Body of pancreas (tissue), 4 donors: Measurements from ENCODE around the gene KRT74. TPM values are rescaled to one million over a fixed set of nuclear protein-coding genes. Genes with fewer than 3 reads are reported as not detected.

Experiments used
- ATAC-seq: fragments of 150-250 bp; one replicate; pipeline ENCODE4 v1.9.1; 2016
- DNase-seq, 4 donors: peaks; one replicate each; pipeline ENCODE4 v3.0.0-alpha.2; 2019
- H3K27ac ChIP-seq, 4 donors: fragments of 200-600 bp; sonication (generic); 1 replicate in 3 of 4; 2 replicates in 1 of 4; pipeline versions ENCODE4 v1.5.1 to v1.6.1; 2016 to 2019; ENCODE audit warnings: mild to moderate bottlenecking in 1 of 4, mixed read lengths in 1 of 4, moderate library complexity in 1 of 4
- H3K27me3 ChIP-seq, 2 donors: fragments of 200-600 bp; sonication (generic); one replicate each; pipeline ENCODE4 v1.6.0; 2016; ENCODE audit warnings: mild to moderate bottlenecking in 1 of 2
- H3K36me3 ChIP-seq, 2 donors: fragments of 200-600 bp; sonication (generic); replicated peaks in 1 of 2; 2 replicates each; pipeline ENCODE4 v1.5.1; 2016; ENCODE audit warnings: low read depth in 2 of 2; ENCODE audit not compliant: insufficient read depth in 1 of 2
- H3K4me1 ChIP-seq: fragments of 200-600 bp; sonication (generic); one replicate; pipeline ENCODE4 v1.6.0; 2016
- H3K4me3 ChIP-seq, 2 donors: fragments of 200-600 bp; sonication (generic); 1 replicate in 1 of 2; 2 replicates in 1 of 2; pipeline ENCODE4 v1.5.1; 2016 to 2019
- H3K9me3 ChIP-seq, 3 donors: fragments of 200-600 bp; sonication (generic); 1 replicate in 2 of 3; 2 replicates in 1 of 3; pipeline ENCODE4 v1.5.1; 2016
- CTCF ChIP-seq, 7 experiments: fragments of 450-650 bp in 4 of 7; fragments of 200-600 bp in 3 of 7; sonication (generic) in 3 of 7; IDR thresholded peaks; one replicate each; pipeline ENCODE4 v1.5.1; 2016 to 2019; ENCODE audit warnings: antibody characterized with exemption in 7 of 7
- POLR2A ChIP-seq, 3 donors: fragments of 450-650 bp; IDR thresholded peaks; one replicate each; pipeline ENCODE4 v1.6.1; 2016; ENCODE audit warnings: antibody characterized with exemption in 3 of 3, mild to moderate bottlenecking in 2 of 3
- WGBS, 2 donors: methylation state at CpG; one replicate each; pipeline ENCODE4 v1.1.5; 2017; 5-methylcytosine and 5-hydroxymethylcytosine counted together
- intact Hi-C: fragments of 100-400 bp; cut with DNase I; formaldehyde crosslinking; loops from one replicate; pipeline ENCODE4 v1.15.1; 2023
- total RNA-seq, 2 donors: library from RNA; depleted of rRNA; stranded (reverse); fragments of >200 nt; gene quantifications; one replicate each; pipeline ENCODE4 v1.1.0, GENCODE V29; 2016

Gene KRT74
- total RNA-seq, 2 donors from 2014 or later = not detected

GRCh38 chr12:52575256-52575655 lies 1.6 kb upstream of the KRT74 start:
- Histone ChIP-seq H3K4me3 (no peak overlapping the region), H3K27me3 (no peaks in the 10 kb centered on the region), H3K9me3 (no peaks in the 10 kb centered on the region), H3K4me1 (no peaks in the 10 kb centered on the region), H3K36me3 (no peaks in the 10 kb centered on the region), H3K27ac (no peak overlapping the region)
- DNase-seq (no peak), ATAC-seq (no peak)
- TF ChIP-seq POLR2A (IDR thresholded peaks at IDR 0.05) (no peak), CTCF (IDR thresholded peaks at IDR 0.05) (no peak)
- intact Hi-C loops = no loop called here
- 74 to 85% methylated on average over 8 to 9 of the region's 9 CpGs for WGBS, 2 donors

- no peaks in the 10 kb centered on the region for H3K27me3 ChIP-seq
- H3K4me3 ChIP-seq = no peak overlapping the region
- no peak for TF ChIP-seq POLR2A (IDR thresholded peaks at IDR 0.05)
- no peak for TF ChIP-seq CTCF (IDR thresholded peaks at IDR 0.05)
- 91 to 92% methylated on average over 10 to 14 of the region's 15 CpGs for WGBS, 2 donors
- ATAC-seq (no peak), DNase-seq (no peak)
- no peak overlapping the region for H3K27ac ChIP-seq
- no peaks in the 10 kb centered on the region for H3K4me1 ChIP-seq
- no peaks in the 10 kb centered on the region for H3K36me3 ChIP-seq
- H3K9me3 ChIP-seq = no peaks in the 10 kb centered on the region
- intact Hi-C loops = no loop called here
Measured at GRCh38 chr12:52573306-52573705, 337 bp downstream of the KRT74 start.

GRCh38 chr12:52570511-52570910 lies 3.1 kb downstream of the KRT74 start:
- Histone ChIP-seq H3K36me3 (no peaks in the 10 kb centered on the region), H3K4me3 (no peak overlapping the region), H3K4me1 (no peaks in the 10 kb centered on the region), H3K9me3 (no peaks in the 10 kb centered on the region), H3K27me3 (no peaks in the 10 kb centered on the region), H3K27ac (no peak overlapping the region)
- WGBS, 2 donors = 58 to 87% methylated on average over 5 to 10 of the region's 10 CpGs
- intact Hi-C loops = no loop called here
- ATAC-seq = no peak
- no peak for DNase-seq
- TF ChIP-seq CTCF (IDR thresholded peaks at IDR 0.05) (no peak), POLR2A (IDR thresholded peaks at IDR 0.05) (no peak)

- Histone ChIP-seq H3K4me1 (no peaks in the 10 kb centered on the region), H3K4me3 (no peak overlapping the region), H3K36me3 (no peaks in the 10 kb centered on the region), H3K27me3 (no peaks in the 10 kb centered on the region), H3K9me3 (no peaks in the 10 kb centered on the region), H3K27ac (no peak overlapping the region)
- DNase-seq (no peak), ATAC-seq (no peak)
- intact Hi-C loops = no loop called here
- TF ChIP-seq POLR2A (IDR thresholded peaks at IDR 0.05) (no peak), CTCF (IDR thresholded peaks at IDR 0.05) (no peak)
- WGBS, 2 donors = 86 to 88% methylated on average over 12 of the region's 12 CpGs
Measured at GRCh38 chr12:52568111-52568510, 5.5 kb downstream of the KRT74 start.

- H3K4me1 ChIP-seq = no peaks in the 10 kb centered on the region
- DNase-seq (peak in 1 of 4 donors; percentile 8), ATAC-seq (no peak)
- no peaks in the 10 kb centered on the region for H3K9me3 ChIP-seq
- TF ChIP-seq POLR2A (IDR thresholded peaks at IDR 0.05) = no peak
- no peak for TF ChIP-seq CTCF (IDR thresholded peaks at IDR 0.05)
- no peaks in the 10 kb centered on the region for H3K36me3 ChIP-seq
- intact Hi-C loops = no loop called here
- H3K27me3 ChIP-seq = no peaks in the 10 kb centered on the region
- WGBS, 2 donors = 33 to 44% methylated on average over 8 of the region's 8 CpGs
- no peak overlapping the region for H3K4me3 ChIP-seq
- no peak overlapping the region for H3K27ac ChIP-seq
Measured at GRCh38 chr12:52566847-52567291, 6.8 kb downstream of the KRT74 start.
